ENCODE results near the gene SYDE1. TPM values are rescaled to one million over a fixed set of nuclear protein-coding genes. Genes with fewer than 3 reads are reported as not detected.
A peak's percentile ranks its signal among the peaks of the same experiment; 100 is the strongest.
"Not testable (repeated sequence)": the region's sequence is repeated elsewhere in the genome, so short reads cannot be mapped to it uniquely, and the experiment has no call there.

SYDE1 gene
- 31.9 TPM for total RNA-seq

- Histone ChIP-seq H3K4me3 (peak within 1 kb of the TSS; percentile 59 to 75), H3K4me1 (peaks cover 20% of the 10 kb centered on the region), H3K27me3 (no peaks in the 10 kb centered on the region), H3K9me3 (no peaks in the 10 kb centered on the region), H3K36me3 (peaks cover 0 to 21% of the 10 kb centered on the region in 2 donors), H3K27ac (peak within 1 kb of the TSS; percentile 87)
- TF ChIP-seq POLR2A (IDR thresholded peaks at IDR 0.05): peak in 1 of 2 donors; percentile 63
- TF ChIP-seq CTCF (IDR thresholded peaks at IDR 0.05): no peak
- peak in 1 of 2 donors; percentile 74 for TF ChIP-seq POLR2AphosphoS5 (IDR thresholded peaks at IDR 0.05; ENCODE audit: insufficient read depth in 1 of 2, low read depth in 1 of 2)
- DNase-seq (ENCODE audit: extremely low spot score in 2 of 2): no peak
- intact Hi-C loops (cut with DNase I): no loop called here
These were observed at the start of gene SYDE1 for GRCh38 chr19:15107061-15108010. Gene SYDE1, plus strand, starts transcription at chr19:15107401. Its CDS starts 33 bp downstream, at chr19:15107434.

DNA sequence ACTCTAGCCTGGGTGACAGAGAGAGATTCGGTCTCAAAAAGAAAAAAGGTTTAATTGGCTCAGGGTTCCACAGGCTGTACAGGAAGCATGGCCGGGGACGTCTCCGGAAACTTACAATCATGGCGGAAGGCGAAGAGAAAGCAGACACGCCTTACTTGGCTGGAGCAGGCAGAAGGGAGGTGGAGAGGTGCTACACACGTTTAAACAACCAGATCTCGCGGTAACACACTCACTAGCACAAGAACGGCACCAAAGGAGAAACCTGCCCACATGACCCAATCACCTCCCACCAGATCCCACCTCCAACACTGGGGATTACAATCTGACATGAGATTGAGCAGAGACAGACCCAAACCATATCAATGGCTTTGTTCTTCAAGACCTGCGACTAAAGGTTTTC, 45.2 kb upstream of the SYDE1 start:
- intact Hi-C loops (cut with DNase I): no loop called here
- no peaks in the 10 kb centered on the region for H3K36me3 ChIP-seq
- no peak overlapping the region for H3K27ac ChIP-seq
- no peak overlapping the region for H3K4me3 ChIP-seq
- DNase-seq (ENCODE audit: extremely low spot score in 2 of 2): no peak
- TF ChIP-seq CTCF (IDR thresholded peaks at IDR 0.05) (no peak), POLR2A (IDR thresholded peaks at IDR 0.05) (no peak), POLR2AphosphoS5 (IDR thresholded peaks at IDR 0.05; ENCODE audit: insufficient read depth in 1 of 2, low read depth in 1 of 2) (no peak)
- no peaks in the 10 kb centered on the region for H3K9me3 ChIP-seq
- H3K4me1 ChIP-seq: no peaks in the 10 kb centered on the region
- no peaks in the 10 kb centered on the region for H3K27me3 ChIP-seq

DNA sequence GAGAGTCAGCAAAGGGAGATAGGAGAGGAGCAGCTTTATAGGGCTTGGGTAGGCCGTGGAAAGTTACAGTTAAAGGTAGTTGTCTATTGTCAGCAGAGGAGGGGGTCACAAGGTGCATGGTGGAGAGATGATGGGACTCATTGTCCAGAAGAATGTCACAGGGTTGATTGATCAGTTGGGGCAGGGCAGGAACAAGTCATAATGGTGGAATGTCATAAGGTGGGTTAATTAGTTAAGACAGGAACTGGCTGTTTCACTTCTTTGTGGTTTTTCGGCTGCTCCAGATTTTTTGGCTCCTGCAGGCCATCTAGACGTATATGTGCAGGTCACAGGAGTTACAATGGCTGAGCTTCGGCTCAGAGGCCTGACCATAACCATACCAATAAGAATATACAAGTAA, 36.8 kb upstream of the SYDE1 start:
- intact Hi-C loops (cut with DNase I): not testable (repeated sequence)

DNA sequence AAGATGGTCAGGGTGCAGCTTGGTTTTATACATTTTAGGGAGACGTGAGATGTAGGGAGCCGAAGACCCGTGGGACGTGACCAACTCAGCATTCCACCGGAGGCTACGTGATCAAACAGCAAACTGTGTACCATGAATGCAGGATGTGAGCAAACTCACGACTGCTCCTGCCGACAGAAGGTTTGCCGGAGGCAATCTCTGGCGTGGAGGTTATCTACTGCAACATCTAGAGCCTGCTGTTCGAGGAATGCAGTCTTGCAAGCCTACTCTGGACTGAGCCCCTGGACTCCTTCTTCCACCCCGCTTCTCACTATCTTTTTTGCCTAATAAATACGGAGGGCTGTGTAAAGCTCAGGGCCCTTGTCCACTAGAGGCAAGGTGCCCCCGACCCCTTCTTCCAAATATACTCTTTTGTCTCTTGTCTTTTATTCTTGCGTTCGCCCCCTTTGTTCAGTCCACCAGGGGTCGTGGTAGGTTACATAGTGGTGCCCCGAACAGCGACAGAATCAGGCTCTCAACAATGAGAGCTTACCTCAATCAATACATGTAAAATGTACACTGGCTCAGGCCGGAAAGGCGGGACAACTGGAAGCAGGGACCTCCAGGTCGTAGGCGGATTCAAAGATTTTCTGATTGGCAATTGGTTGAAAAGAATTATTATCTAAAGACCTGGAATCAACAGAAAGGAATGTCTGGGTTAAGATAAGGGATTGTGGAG, 34.1 kb upstream of the SYDE1 start:
- H3K27ac ChIP-seq: no peak overlapping the region
- intact Hi-C loops (cut with DNase I): no loop called here
- TF ChIP-seq POLR2A (IDR thresholded peaks at IDR 0.05): no peak
- no peak for TF ChIP-seq POLR2AphosphoS5 (IDR thresholded peaks at IDR 0.05; ENCODE audit: insufficient read depth in 1 of 2, low read depth in 1 of 2)
- no peak for TF ChIP-seq CTCF (IDR thresholded peaks at IDR 0.05)
- no peaks in the 10 kb centered on the region for H3K36me3 ChIP-seq
- H3K4me3 ChIP-seq: no peak overlapping the region
- H3K4me1 ChIP-seq: no peaks in the 10 kb centered on the region
- no peak for DNase-seq (ENCODE audit: extremely low spot score in 2 of 2)
- H3K9me3 ChIP-seq: no peaks in the 10 kb centered on the region
- H3K27me3 ChIP-seq: no peaks in the 10 kb centered on the region

More for the DNA sequence above, 36.8 kb upstream of the SYDE1 start:
- H3K27me3 ChIP-seq; H3K4me3 ChIP-seq; DNase-seq (ENCODE audit: extremely low spot score in 2 of 2); H3K27ac ChIP-seq; H3K36me3 ChIP-seq; H3K4me1 ChIP-seq; H3K9me3 ChIP-seq: not testable (repeated sequence)

GRCh38 chr19:15074371-15074770, 32.8 kb upstream of the SYDE1 start:
- no peaks in the 10 kb centered on the region for H3K27me3 ChIP-seq
- no peaks in the 10 kb centered on the region for H3K36me3 ChIP-seq
- no peaks in the 10 kb centered on the region for H3K9me3 ChIP-seq
- intact Hi-C loops (cut with DNase I): no loop called here
- no peaks in the 10 kb centered on the region for H3K4me1 ChIP-seq
- TF ChIP-seq CTCF (IDR thresholded peaks at IDR 0.05) (no peak), POLR2AphosphoS5 (IDR thresholded peaks at IDR 0.05; ENCODE audit: insufficient read depth in 1 of 2, low read depth in 1 of 2) (no peak), POLR2A (IDR thresholded peaks at IDR 0.05) (no peak)
- H3K27ac ChIP-seq: no peak overlapping the region
- no peak for DNase-seq (ENCODE audit: extremely low spot score in 2 of 2)
- no peak overlapping the region for H3K4me3 ChIP-seq
